ENCODE measurements around the gene TGM3. TPM values are rescaled to one million over a fixed set of nuclear protein-coding genes. Genes with fewer than 3 reads are reported as not detected.

TGM3 gene
- total and polyA plus RNA-seq, 2 of the 4 experiments (the other 2 are of a cell fraction): not detected

GRCh38 chr20:2246069-2246491 lies 49.7 kb upstream of the TGM3 start:
- no peaks in the 10 kb centered on the region for H3K36me3 ChIP-seq (ENCODE audit: control insufficient read depth, insufficient read depth, low read length)
- H3K4me1 ChIP-seq (ENCODE audit: control insufficient read depth, insufficient read depth, low read length): no peaks in the 10 kb centered on the region
- H2AFZ ChIP-seq (replicated peaks; ENCODE audit: low read length, poor library complexity): no peak overlapping the region
- no peak overlapping the region for H3K4me2 ChIP-seq (ENCODE audit: low read depth, low read length)
- no peaks in the 10 kb centered on the region for H3K9me3 ChIP-seq (ENCODE audit: control insufficient read depth, insufficient read depth, low read length)
- WGBS, 2 experiments (ENCODE audit: extremely low coverage in 2 of 2, insufficient read length in 1 of 2): no CpG with 5 or more reads among the region's 3 CpGs
- dilution Hi-C loops (cut with HindIII; ENCODE audit: low sequenced_read_pairs, unreplicated experiment): no loop called here
- no peak overlapping the region for H2BK15ac ChIP-seq (ENCODE audit: low read depth, low read length)
- H3K79me1 ChIP-seq (ENCODE audit: low read depth in 1 of 2, low read length in 2 of 2): no peaks in the 10 kb centered on the region
- H3K23ac ChIP-seq (ENCODE audit: low read depth, low read length): no peak overlapping the region
- no peak overlapping the region for H4K8ac ChIP-seq (ENCODE audit: low read depth in 2 of 2, low read length in 2 of 2)
- no peak overlapping the region for H3K14ac ChIP-seq (replicated peaks; ENCODE audit: low read depth, low read length)
- H2BK5ac ChIP-seq (ENCODE audit: low read depth, low read length, poor library complexity, severe bottlenecking): no peak overlapping the region
- ChIA-PET CTCF (no interaction called here), POLR2A (ENCODE audit: unreplicated experiment) (no interaction called here)
- no peak overlapping the region for H3K18ac ChIP-seq (ENCODE audit: low read depth, low read length)
- H2BK120ac ChIP-seq (ENCODE audit: low read depth, low read length): no peak overlapping the region
- intact Hi-C loops (cut with micrococcal nuclease): no loop called here
- H2AK5ac ChIP-seq (ENCODE audit: low read depth, low read length): no peak overlapping the region
- in situ Hi-C loops (cut with MboI; ENCODE audit: low sequenced_read_pairs): no loop called here
- H4K5ac ChIP-seq (ENCODE audit: low read depth, low read length): no peak overlapping the region
- ATAC-seq (ENCODE audit: low read depth) (no peak), DNase-seq (no peak)
- H3K9ac ChIP-seq (ENCODE audit: low read depth, low read length): no peak overlapping the region
- no TSS peak for BruUV-seq (replicated peaks)
- peaks cover 18% of the 10 kb centered on the region for H3K27me3 ChIP-seq (ENCODE audit: control insufficient read depth, insufficient read depth, low read length)
- no peaks in the 10 kb centered on the region for H3K9me1 ChIP-seq (ENCODE audit: insufficient read depth, low read length)
- H3K56ac ChIP-seq (ENCODE audit: extremely low read depth, insufficient read depth, low read length): no peak overlapping the region
- H2AK9ac ChIP-seq (replicated peaks; ENCODE audit: low read depth, low read length, poor library complexity): no peak overlapping the region
- H3K4ac ChIP-seq (ENCODE audit: low read depth, low read length): no peak overlapping the region
- no peak for TF ChIP-seq RAD21 (IDR thresholded peaks at IDR 0.05; ENCODE audit: low read length)
- no peak for TF ChIP-seq BHLHE40 (IDR thresholded peaks at IDR 0.05; ENCODE audit: low read depth, low read length)
- no peak for TF ChIP-seq RCOR1 (IDR thresholded peaks at IDR 0.05; ENCODE audit: insufficient replicate concordance, low read length)
- TF ChIP-seq, protein P1, sequence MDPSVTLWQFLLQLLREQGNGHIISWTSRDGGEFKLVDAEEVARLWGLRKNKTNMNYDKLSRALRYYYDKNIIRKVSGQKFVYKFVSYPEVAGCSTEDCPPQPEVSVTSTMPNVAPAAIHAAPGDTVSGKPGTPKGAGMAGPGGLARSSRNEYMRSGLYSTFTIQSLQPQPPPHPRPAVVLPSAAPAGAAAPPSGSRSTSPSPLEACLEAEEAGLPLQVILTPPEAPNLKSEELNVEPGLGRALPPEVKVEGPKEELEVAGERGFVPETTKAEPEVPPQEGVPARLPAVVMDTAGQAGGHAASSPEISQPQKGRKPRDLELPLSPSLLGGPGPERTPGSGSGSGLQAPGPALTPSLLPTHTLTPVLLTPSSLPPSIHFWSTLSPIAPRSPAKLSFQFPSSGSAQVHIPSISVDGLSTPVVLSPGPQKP (IDR thresholded peaks at IDR 0.05; ENCODE audit: borderline replicate concordance, low read depth, low read length): no peak
- TF ChIP-seq MAZ (IDR thresholded peaks at IDR 0.05; ENCODE audit: borderline replicate concordance, low read depth, low read length): no peak
- TF ChIP-seq CEBPB (IDR thresholded peaks at IDR 0.05; ENCODE audit: low read depth, low read length): no peak
- no peak for TF ChIP-seq CTCF (conservative IDR thresholded peaks at IDR 0.05; ENCODE audit: low read depth, low read length)
- TF ChIP-seq NFE2L2 (IDR thresholded peaks at IDR 0.05; ENCODE audit: low read depth, low read length): no peak
- no peak for TF ChIP-seq FOS (IDR thresholded peaks at IDR 0.05; ENCODE audit: low read depth, low read length)
- TF ChIP-seq SMC3 (IDR thresholded peaks at IDR 0.05; ENCODE audit: low read depth, low read length): no peak
- no peak for TF ChIP-seq MAFK (IDR thresholded peaks at IDR 0.05; ENCODE audit: low read depth, low read length)
- TF ChIP-seq RFX5 (IDR thresholded peaks at IDR 0.05; ENCODE audit: low read depth, low read length): no peak
- TF ChIP-seq POLR2A (IDR thresholded peaks at IDR 0.05; ENCODE audit: low read depth, low read length): no peak
- no peak for TF ChIP-seq CHD1 (IDR thresholded peaks at IDR 0.05; ENCODE audit: low read depth, low read length)
- TF ChIP-seq USF2 (IDR thresholded peaks at IDR 0.05; ENCODE audit: low read depth, low read length): no peak
- no peak for TF ChIP-seq MXI1 (IDR thresholded peaks at IDR 0.05; ENCODE audit: borderline replicate concordance, low read depth, low read length)
- H3K27ac ChIP-seq (ENCODE audit: insufficient read depth, low read length): no peak overlapping the region
- no peak overlapping the region for H4K91ac ChIP-seq (ENCODE audit: insufficient read depth, low read depth, low read length)
- H4K20me1 ChIP-seq (ENCODE audit: insufficient read depth, low read length): no peaks in the 10 kb centered on the region
- H3K4me3 ChIP-seq (ENCODE audit: insufficient read depth, low read depth, low read length): no peak overlapping the region
- no peak overlapping the region for H2BK20ac ChIP-seq (ENCODE audit: low read depth, low read length)
